ENCODE measurements around the gene LELP1. TPM values are rescaled to one million over a fixed set of nuclear protein-coding genes. Genes with fewer than 3 reads are reported as not detected.

Gene LELP1
- total and polyA plus RNA-seq, 2 of the 8 experiments (the other 6 are each of a cell fraction or from before 2014, with no cell fraction given): not detected

- H3K79me2 ChIP-seq (ENCODE audit: control insufficient read depth in 1 of 2, insufficient read depth in 2 of 2, low read length in 2 of 2): no peaks in the 10 kb centered on the region
- ChIA-PET CTCF (ENCODE audit: partially characterized antibody) (interaction anchor here (0.6 to 7.4 kb wide), 16 partner anchors 9 to 1238 kb away, joined by 3 to 67 read pairs (median 4); no protein-coding TSS in a partner anchor), POLR2A (ENCODE audit: partially characterized antibody) (no interaction called here)
- no peak overlapping the region for H3K23ac ChIP-seq (ENCODE audit: insufficient read length)
- FAIRE-seq (no peak), DNase-seq (ENCODE audit: low read depth in 1 of 2, low spot score in 2 of 2) (no peak)
- H2BK20ac ChIP-seq (ENCODE audit: low read length): no peak overlapping the region
- H3K18ac ChIP-seq (ENCODE audit: extremely low read depth, low read length): no peak overlapping the region
- H2BK5ac ChIP-seq (ENCODE audit: low read depth, low read length): no peak overlapping the region
- H3K36me3 ChIP-seq (ENCODE audit: control insufficient read depth in 2 of 4, insufficient read depth in 4 of 4, low read length in 3 of 4): no peaks in the 10 kb centered on the region
- H2BK12ac ChIP-seq (ENCODE audit: low read depth, low read length): no peak overlapping the region
- H3K14ac ChIP-seq (ENCODE audit: insufficient read length): no peak overlapping the region
- no peak overlapping the region for H3K56ac ChIP-seq (replicated peaks; ENCODE audit: insufficient read length, low read depth, low read length)
- H3K9ac ChIP-seq (replicated peaks in 1 of 4; ENCODE audit: extremely low read depth in 1 of 4, low read depth in 3 of 4, low read length in 3 of 4): no peak overlapping the region
- no peaks in the 10 kb centered on the region for H4K20me1 ChIP-seq (replicated peaks in 1 of 2; ENCODE audit: control insufficient read depth in 1 of 2, insufficient read depth in 2 of 2, low read length in 2 of 2)
- H3K4me1 ChIP-seq (replicated peaks in 1 of 4; ENCODE audit: control insufficient read depth in 3 of 4, insufficient read depth in 4 of 4, low read length in 3 of 4): no peaks in the 10 kb centered on the region
- no peaks in the 10 kb centered on the region; a peak in 2 of 7 replicates for H3K27me3 ChIP-seq (replicated peaks in 1 of 4; ENCODE audit: control insufficient read depth in 3 of 4, extremely low read depth in 1 of 4, insufficient read depth in 3 of 4, low read length in 3 of 4)
- H3K79me1 ChIP-seq (ENCODE audit: low read depth, low read length): no peaks in the 10 kb centered on the region
- H2BK120ac ChIP-seq (replicated peaks; ENCODE audit: low read depth, low read length): no peak overlapping the region
- H2BK15ac ChIP-seq (ENCODE audit: low read length): no peak overlapping the region
- no peak overlapping the region for H2AK5ac ChIP-seq (ENCODE audit: low read depth, low read length)
- no peaks in the 10 kb centered on the region for H3K23me2 ChIP-seq (ENCODE audit: low read depth, low read length)
- WGBS, 2 experiments (ENCODE audit: extremely low coverage in 1 of 2, insufficient coverage in 1 of 2, insufficient read length in 1 of 2, insufficient replicate concordance in 2 of 2, low coverage in 1 of 2, low lambda C conversion rate in 2 of 2, missing lambda C conversion rate in 1 of 2): 80% methylated on average over 6 of the region's 6 CpGs; no CpG with 5 or more reads in 1 of the 2 experiments
- no peaks in the 10 kb centered on the region; a peak in 3 of 4 replicates for H3K9me3 ChIP-seq (ENCODE audit: insufficient read depth in 2 of 2, low read depth in 1 of 2, low read length in 1 of 2)
- no peak overlapping the region for H4K91ac ChIP-seq (replicated peaks; ENCODE audit: insufficient read length, low read length)
- H3K27ac ChIP-seq (ENCODE audit: low read depth, low read length): no peak overlapping the region
- no peak overlapping the region for H3K4me3 ChIP-seq (ENCODE audit: extremely low read depth in 1 of 4, insufficient read depth in 2 of 4, low read depth in 3 of 4, low read length in 4 of 4)
- no peak overlapping the region for H3K4me2 ChIP-seq (ENCODE audit: insufficient read depth in 1 of 2, low read depth in 2 of 2, low read length in 2 of 2)
- H4K5ac ChIP-seq (ENCODE audit: insufficient read length, low read depth, low read length): no peak overlapping the region
- H4K8ac ChIP-seq (ENCODE audit: extremely low read depth, insufficient read depth, low read length): no peak overlapping the region
- no peak overlapping the region for H2AFZ ChIP-seq (ENCODE audit: low read length)
- H3K4ac ChIP-seq (replicated peaks; ENCODE audit: insufficient read length, low read depth, low read length): no peak overlapping the region
- TF ChIP-seq EGR1 (IDR thresholded peaks at IDR 0.05; ENCODE audit: borderline replicate concordance, low read depth, low read length): no peak
- TF ChIP-seq ATF3 (IDR thresholded peaks at IDR 0.05; ENCODE audit: insufficient read depth, low read depth, low read length): no peak
- no peak for TF ChIP-seq ATF2 (IDR thresholded peaks at IDR 0.05; ENCODE audit: low read length)
- no peak for TF ChIP-seq CTBP2 (IDR thresholded peaks at IDR 0.05; ENCODE audit: borderline replicate concordance, insufficient read depth, insufficient read length, low read length)
- TF ChIP-seq KDM5A (IDR thresholded peaks at IDR 0.05; ENCODE audit: low read length): no peak
- TF ChIP-seq RAD21 (IDR thresholded peaks at IDR 0.05 in 1 of 2, conservative IDR thresholded peaks at IDR 0.05 in 1 of 2; ENCODE audit: low read depth in 2 of 2, low read length in 2 of 2): no peak
- no peak for TF ChIP-seq CEBPB (IDR thresholded peaks at IDR 0.05; ENCODE audit: low read depth, low read length)
- no peak for TF ChIP-seq CHD1 (IDR thresholded peaks at IDR 0.05; ENCODE audit: low read depth, low read length)
- no peak for TF ChIP-seq CREB1 (IDR thresholded peaks at IDR 0.05)
- no peak for TF ChIP-seq SP4 (IDR thresholded peaks at IDR 0.05; ENCODE audit: low read length)
- no peak for TF ChIP-seq MAX (IDR thresholded peaks at IDR 0.05)
Observed at GRCh38 chr1:153220606-153221303, 17.5 kb downstream of the LELP1 start.

Measured in H1 (cell line).